Dermis blood vessel endothelial cell (primary cell): ENCODE data around the gene SPAG16. TPM values are rescaled to one million over a fixed set of nuclear protein-coding genes. Genes with fewer than 3 reads are reported as not detected.

ENCODE experiments used
- DNase-seq: peaks from one replicate; pipeline ENCODE4 v3.0.0; 2010
- total RNA-seq: library from RNA; depleted of rRNA; stranded (reverse); fragments of >200 nt; gene quantifications from 2 replicates; pipeline ENCODE4 v1.2.3, GENCODE V29; 2014

SPAG16 gene
- total RNA-seq, 1 donor from 2014 or later = 10.6 TPM

DNA sequence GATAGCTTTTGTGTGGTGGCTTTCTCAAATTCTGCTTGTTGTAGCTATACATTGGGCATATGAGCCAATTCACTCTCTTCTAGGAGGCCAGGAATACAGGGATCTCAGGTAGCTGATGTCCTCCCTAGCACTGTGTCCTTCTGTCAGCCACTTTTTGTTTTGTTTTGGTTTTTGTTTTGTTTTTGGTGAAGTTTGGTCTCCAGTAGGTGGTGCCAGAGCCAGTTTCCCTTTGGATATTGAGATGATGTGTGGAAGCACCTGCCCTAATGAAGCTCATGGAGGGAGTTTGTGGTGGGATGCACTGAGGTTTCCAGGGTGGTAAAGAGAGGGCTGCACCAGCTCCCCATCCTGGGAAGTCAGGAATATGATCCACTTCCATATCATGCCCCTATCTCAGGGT lies 1026.1 kb downstream of the SPAG16 start:
- DNase-seq = no peak

DNA sequence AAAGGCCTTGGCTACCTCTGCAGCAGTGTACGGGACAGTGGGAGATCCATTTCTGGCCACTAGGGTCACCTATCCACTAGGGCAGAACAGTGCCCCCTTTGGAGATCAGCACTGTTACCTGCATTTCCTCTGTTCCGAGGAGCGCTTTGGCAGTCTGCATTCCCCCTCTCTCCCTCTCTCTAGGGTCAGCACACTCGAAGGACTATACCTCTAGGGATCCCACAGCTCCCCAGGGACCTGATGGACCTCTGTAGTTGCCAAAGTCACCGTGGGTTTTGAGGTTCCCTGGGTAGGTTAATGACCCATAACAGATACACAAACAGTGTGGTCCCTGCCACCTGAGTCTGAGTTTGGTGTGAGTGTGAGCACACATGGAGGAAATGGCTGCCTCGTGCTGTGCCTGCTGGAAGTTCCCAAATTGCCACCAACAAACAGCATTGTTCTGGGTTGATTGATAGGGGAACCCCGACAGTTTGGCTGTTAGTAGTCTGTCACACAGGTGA lies 1026.8 kb downstream of the SPAG16 start:
- no peak for DNase-seq

DNA sequence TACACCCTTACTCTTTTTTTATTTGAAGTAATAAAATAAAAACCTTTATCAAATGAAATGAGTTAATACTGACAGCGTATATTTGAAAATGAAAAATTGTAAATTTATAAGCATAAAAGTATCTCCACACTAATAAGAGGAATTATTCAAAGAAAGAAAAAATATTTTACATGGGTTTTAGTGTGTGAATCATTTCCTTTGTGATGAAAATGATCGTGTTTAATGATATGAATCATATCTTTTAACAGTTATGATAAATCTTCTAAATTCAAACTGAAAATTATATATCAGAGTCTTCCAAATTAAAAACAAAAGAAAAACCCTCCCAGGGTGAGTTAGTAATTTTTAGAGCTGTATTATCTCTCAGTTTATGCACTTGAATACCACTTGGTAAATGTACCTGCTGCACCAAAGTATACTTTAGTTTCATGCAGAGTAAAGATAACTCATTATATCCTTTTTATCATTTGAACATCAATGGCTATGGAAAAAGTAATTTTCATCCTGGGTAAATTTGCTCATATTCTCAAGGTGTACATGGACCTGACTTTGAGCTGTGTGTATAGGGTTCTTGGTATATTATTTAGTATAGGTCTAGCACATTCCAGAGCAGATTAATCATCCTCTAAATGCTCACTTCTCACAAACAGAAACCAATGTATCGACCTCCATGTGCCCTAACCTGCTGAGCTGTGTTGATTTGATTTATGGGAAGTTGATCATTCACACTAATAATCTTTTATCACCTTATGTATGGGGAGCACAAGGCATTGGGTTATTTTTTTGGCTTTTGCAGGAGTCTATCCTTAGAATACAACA lies 1027.9 kb downstream of the SPAG16 start:
- no peak for DNase-seq

DNA sequence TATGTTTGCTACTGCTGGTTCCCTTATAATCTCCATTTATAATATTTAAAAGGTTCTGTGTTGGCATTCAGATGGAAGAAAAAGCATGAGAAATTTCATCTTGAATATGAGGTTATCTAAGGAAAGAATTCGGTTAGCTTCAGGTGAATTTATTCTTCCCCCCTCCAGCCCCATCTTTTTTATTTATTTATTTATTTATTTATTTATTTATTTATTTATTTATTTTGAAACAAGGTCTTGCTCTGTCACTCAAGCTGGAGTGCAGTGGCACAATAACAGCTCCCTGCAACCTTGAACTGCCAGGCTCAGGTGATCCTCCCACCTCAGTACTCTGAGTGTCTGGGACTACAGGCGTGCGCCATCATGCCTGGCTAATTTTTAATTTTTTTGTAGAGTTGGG lies 1031.1 kb downstream of the SPAG16 start:
- DNase-seq = no peak

DNA sequence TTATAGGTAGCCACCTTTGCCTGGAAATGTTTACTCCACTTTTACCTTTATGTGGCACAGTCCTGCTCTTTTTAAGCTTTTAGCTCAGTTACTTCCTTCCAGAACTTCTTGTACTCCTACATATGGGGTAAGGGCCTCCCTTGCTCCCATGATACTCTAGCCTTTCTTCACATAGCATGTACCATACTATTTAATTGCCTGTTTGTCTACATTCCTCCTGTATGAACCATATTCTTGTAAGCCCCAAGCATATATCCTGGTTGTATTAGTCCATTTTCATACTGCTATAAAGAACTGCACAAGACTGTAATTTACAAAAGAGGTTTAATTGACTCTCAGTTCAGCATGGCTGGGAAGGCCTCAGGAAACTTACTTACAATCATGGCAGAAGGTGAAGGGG lies 1035.9 kb downstream of the SPAG16 start:
- no peak for DNase-seq

DNA sequence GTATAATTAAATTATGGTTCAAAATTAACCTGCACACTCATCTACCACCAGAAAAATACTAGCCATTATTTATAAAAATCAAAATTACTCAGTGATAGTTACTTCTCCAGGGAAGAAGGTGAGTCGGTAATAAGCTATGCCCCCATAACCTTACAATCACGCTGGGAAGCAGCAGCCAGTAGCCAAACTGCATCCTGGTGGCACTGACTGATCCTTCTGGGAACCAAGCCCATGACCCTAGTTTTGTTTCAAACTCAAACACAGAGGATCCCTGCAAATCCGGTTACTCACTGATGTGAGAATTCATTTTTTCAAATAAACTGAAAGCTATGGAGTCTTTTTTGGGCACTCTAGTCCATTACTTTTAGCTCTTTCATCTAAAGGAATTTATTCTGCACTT lies 1038.4 kb downstream of the SPAG16 start:
- no peak for DNase-seq

DNA sequence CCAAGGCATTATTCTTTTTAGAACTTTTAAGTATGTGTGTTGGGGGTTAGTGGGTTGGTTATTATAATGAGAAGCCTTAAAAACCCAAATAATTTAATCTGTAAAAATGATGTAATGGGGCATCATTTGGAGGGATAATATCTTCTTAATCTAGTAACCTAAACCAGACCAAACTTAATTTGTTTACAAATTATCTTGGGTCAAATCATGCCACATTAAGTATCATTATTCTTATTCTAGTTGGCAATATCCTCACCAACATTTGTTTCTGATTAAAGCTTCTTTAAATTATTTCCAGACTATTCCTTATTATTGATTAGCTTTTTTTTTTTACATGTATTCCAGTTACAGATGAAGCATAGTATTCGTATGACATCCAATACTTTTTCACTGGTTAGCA lies 1041.1 kb downstream of the SPAG16 start:
- no peak for DNase-seq

DNA sequence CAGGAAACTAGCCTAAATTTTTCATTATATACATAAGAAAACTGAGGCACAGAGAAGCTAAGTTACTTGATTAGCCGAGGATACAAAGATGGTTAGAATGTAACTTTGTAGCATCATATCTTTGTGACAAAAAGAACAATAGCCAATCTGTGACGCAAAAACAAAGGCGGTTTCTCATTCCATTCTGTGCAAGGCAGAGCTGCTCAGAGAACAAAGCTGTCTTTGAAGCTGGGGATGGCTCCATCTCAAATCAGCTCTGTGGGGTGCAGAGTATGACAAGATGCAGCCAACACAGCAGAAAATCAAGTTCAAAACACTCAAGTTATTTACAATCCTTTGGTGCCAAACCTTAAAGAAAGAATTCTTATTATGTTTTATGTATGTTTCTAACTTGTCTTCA lies 1044.7 kb downstream of the SPAG16 start:
- no peak for DNase-seq

DNA sequence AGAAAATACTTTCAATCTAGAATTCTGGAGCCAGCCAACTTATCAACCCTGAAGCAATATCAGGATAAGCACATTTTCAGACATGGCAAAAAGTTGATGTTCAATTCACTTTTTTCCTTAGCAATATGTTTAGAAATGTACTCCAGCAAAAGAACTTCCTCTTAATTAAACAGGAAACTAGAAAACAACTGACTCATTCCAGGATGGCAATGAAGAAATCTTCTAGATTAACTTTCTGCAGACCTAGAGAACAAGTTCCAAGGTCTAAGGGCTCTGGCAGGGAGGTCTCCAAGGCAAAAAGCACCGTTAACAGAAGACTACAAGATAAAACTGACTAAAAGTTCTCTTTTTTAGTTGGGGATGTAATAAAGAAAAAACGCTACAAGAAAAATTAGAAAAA lies 1057.4 kb downstream of the SPAG16 start:
- no peak for DNase-seq

DNA sequence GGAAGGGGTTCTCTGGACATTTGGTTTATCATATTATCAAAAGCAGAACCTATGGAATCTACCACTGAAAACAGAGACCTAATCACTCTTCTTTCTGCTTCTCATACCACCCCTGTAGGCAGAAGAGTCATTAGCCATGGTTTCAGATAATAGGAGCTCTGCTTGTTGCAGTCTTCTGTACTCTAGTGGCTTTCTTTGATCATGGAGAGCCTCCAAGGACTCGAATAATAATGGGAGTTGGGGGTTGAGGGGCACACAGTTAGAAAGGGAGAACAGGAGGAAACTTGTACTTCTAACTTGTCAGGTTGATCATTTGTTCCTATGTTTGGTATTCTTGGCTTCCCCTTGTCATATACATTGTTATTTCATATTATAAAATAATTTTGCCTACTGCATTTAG lies 1074.2 kb downstream of the SPAG16 start:
- DNase-seq = no peak

DNA sequence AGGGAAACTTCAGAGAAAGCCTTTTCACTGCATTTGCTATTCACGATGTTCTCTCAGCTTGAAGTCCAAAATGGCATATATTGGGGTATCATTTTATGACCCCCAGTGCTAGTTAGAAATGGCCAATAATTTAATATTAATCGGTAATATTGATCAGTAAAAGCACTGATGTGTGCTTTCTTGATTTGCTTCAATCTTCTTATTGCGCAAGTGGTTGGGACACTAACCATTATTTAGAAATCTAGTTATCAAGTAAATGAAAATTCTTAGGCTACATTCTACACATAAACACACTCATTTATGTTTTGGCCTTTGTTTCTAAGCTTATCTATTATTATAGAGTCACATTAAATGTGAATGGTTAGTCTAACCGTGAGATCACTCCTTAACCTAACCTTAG lies 1076.9 kb downstream of the SPAG16 start:
- no peak for DNase-seq

DNA sequence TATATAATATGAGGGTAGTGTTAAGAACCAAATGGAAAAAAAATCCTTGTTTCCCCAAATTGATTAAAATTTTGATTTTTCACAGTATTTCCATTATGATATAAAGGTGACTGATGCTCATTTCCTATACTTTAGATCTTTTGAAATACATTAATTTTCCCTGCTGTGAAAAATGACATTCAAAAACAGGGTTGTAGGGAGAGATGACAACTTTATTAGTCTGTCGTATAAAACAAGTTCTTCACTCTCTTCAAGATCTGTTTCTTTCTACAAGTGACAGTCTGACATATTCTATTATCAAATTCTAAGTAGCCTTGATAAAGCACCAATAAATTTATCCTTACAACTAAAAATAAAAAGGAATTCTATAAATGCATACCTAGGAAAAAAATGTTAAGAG lies 1081.3 kb downstream of the SPAG16 start:
- DNase-seq = no peak

DNA sequence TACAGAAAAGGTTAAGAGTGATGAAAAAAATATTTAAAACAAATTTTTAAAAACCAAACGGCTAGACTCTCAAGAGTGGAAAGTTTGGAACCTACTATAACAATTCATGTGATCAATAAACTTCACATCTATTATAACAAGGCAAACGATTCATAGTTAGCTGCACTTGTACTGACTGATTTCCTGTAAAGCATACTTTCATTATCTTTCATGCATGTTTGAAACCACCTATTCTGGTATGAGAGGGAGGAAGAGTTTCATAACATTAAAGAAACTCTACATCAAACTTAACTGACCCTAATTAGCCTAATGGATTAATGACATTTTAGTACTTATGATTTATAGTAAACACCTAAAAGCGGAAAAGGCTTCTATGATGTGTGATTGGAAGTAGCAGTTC lies 1082.9 kb downstream of the SPAG16 start:
- DNase-seq = no peak

DNA sequence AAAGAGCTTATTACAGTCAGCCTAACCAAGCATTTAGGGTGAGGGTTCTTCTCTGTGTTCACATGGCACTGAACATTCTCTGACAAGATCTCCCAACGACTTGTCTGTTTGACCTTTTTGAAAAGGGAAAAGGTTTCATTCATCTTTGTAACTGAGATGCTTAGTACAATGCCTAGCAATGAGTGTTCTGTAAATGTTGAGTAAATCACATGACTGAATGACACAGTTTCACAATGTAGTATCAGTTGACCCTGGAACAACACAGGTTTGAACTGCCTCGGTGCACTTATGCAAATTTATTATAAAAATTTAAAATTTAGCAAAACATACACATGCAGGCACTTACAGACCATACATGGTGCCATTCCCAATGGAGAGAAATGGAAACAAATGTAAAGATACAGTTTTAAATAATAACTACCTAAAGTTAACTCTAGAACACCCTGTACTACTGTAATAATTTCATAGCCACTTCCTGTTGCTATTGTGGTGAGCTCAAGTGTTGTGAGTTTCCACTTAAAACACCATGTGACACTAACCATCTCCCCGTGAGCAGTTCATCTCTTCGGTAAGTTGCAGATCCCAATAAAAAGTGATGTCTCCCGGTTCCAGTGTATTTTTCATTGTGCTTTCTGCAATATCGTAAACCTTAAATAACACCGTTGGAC lies 1092.5 kb downstream of the SPAG16 start:
- DNase-seq = no peak

DNA sequence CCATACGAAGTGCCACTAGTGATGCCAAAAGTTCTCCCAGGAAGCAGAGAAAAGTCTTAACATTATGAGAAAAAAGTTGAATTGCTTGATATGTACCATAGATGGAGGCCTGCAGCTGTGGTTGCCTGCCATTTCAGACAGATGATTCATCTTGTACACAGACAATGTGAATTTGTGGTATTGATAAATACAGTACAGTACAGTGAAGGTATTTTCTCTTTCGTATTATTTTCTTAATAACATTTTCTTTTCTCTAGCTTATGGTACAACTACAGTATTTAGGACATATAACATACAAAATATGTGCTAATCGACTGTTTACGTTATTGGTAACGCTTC lies 1093.0 kb downstream of the SPAG16 start:
- DNase-seq = no peak

DNA sequence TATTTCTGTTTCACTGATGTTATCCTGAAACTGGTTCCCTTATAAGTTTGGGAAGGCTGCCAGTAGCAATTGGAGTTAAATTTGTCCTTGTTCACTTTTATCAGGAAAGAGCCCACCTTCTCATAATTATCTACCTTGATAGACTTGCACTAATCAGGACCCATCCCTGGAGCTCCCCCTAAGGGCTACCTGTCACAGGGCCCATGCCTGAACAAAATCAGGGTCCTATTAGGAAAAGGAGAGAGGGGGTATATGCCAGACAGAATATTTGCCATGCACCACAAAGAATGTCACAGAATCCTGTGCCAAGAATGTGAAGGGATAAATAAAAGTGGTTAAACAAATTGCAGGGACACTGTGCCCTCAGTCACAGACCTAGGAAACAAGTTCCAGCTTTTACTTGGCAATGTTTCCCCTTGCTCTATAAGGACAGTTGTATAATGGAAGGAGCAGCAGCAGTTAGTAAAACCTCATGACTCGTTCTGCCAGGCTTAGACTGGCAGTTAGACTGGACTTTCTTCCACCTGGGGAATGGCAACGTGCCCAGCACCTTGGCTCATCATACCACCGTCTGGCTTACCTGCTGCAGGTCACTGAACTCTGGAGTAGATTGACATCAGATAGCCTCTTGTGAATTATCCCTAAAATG lies 1094.3 kb downstream of the SPAG16 start:
- DNase-seq = no peak

DNA sequence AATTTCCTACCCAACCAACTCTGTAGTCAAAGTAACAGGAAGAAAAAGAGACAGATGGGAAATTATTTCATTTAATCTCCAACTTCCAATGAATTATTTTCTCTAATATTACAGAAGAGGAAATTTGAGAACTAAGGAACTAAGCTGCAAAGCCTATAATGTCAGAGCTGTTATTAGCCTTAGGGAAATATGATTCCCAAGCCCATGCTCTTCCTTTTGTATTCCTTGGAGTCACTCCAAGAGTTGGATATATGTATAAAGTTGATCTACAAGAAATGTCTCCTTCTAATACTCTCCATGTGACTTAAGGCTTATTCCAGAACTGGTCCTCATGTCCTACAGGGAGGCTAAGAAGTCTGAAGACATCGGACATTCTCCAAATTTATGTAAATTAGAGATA lies 1095.0 kb downstream of the SPAG16 start:
- DNase-seq = no peak

DNA sequence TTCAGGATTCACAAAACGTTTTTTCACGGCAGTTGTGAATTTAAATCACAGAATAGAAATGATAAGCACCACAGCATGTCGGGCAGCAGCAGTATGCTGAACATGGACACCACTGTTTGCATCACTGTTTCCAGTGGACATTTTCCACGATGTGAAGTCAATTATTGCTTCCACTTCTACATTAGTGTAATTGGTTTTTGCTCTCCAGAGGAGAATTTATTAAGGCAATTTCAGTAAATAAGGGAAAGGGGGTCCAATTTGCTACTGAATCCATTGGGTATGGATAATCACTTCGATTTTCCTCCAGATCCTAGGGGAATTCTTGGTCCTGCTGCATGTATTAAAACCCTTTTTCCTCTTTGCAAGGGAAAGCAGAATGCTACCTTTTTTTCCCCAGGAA lies 1096.4 kb downstream of the SPAG16 start:
- DNase-seq = no peak

DNA sequence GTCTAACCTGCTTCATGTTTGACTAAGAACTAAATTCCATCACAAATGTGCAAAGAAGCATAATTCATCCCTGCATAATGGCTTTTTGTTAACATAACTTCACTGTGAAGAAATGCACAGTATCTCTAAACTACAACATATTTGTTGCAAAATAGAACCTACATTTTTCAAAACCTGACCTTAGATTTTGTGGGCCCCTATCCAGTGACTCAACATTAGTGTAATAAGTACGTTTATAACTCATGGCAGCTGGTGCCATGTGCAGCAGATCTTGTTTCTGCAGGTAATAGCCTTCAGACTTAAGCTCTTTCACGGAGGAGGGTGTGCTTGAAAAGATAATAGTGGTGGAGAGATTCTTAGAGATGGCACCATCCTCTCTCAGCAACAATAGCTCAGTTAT lies 1098.0 kb downstream of the SPAG16 start:
- no peak for DNase-seq

DNA sequence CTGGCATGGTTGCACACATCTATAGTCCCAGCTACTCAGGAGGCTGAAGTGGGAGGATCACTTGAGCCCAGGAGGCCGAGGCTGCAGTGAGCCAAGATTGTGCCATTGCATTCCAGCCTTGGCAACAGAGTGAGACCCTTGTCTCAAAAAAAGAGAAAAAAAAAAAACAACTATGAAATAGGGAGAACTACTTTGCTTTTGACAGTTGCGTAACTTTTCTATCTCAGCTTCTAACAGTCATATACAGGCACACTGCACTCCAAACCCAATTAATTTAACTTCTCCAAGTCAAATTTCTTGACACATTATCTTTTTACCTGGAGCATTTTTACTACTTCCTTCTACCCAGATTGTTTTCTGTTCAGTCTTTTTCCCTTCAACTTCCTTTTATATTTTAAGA lies 1102.5 kb downstream of the SPAG16 start:
- no peak for DNase-seq

DNA sequence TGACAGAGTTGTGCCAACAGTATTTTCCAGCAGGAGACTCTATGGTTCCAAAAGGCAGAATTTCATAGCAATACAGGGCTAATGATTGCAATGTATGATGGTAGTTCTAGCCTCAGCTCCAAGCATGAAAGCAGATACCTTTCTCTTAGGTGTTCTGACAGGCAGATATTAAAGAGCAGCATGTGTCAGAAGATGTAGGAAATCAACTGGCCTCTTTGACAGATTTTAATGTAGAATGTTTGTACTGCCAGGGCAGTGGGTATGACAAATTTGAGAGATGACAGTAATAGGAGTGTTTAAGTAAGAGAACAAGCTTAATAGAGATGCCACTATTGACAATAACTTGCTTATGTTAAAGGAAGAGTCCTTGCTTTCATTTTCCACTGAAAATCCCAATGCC lies 1105.1 kb downstream of the SPAG16 start:
- DNase-seq = no peak

DNA sequence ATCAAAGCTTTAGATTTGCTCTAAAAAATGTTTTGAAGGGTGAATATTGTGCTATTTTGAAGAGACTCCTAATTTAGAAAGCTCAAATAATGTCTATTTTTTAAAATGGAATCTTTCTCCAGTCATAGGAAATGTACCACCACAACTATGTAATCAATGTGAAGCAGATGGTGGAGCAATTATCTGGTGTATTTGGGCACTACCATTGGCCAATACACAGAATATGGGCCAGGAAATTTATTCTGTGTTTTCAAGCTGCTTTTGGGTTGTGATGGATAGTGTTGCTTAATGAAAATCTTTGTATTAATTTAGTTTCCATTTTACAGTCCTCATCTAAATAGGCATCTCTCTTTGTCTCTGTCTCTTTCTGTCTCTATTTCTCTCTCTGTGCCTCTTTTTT lies 1109.5 kb downstream of the SPAG16 start:
- no peak for DNase-seq

DNA sequence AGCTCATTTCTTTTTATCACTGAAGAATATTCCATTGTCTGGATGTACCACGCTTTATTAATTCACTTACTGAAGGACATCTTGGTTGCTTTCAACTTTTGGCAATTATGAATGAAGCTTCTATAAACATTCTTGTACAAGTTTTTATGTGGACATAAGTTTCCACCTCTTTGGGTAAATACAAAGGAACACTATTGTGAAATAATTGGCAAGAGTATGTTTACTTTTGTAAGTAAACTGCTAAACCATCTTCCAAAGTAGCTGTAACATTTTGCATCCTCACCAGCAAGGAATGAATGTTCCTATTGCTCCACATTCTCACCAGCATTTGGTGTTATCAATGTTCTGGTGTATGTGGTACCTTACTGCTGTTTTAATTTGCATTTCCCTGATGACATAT lies 1110.8 kb downstream of the SPAG16 start:
- DNase-seq = no peak

DNA sequence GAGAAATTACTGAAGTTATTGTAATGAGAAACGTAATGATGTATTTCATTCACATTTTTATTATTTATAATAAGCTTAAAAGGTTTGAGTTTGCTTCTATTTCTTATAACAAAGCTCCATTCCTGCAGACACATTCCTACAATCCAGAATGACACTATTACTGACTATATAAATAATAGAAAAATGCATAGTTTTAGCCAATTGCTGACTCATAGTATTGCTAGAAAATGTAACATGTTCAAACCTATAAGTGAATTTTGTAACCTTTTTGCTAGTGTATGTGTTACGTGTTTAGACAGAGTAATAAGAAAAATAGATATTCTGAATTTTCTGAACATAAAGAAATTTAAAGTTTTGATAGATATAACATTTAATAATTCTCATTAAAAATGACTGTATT lies 1117.3 kb downstream of the SPAG16 start:
- no peak for DNase-seq
